KOPT-K1 (cell line): ENCODE results near the gene DDX24.

Experiments used
- H3K27ac ChIP-seq: fragments of 200-600 bp; sonication (generic); 2 replicates; pipeline ENCODE4 v1.5.1; 2016; ENCODE audit warnings: antibody characterized with exemption, mild to moderate bottlenecking, low read depth, low read length; ENCODE audit not compliant: poor library complexity, severe bottlenecking
- H3K36me3 ChIP-seq: fragments of 200-600 bp; sonication (generic); 2 replicates; pipeline ENCODE4 v1.5.1; 2017; ENCODE audit warnings: antibody characterized with exemption, mild to moderate bottlenecking, low read length, moderate library complexity; ENCODE audit not compliant: insufficient read depth
- H3K9me3 ChIP-seq: fragments of 200-600 bp; sonication (generic); 2 replicates; pipeline ENCODE4 v1.5.1; 2017; ENCODE audit warnings: antibody characterized with exemption, low read length, mild to moderate bottlenecking; ENCODE audit not compliant: insufficient read depth, poor library complexity, severe bottlenecking

The DDX24 gene

GRCh38 chr14:94010625-94011024 lies 70.4 kb downstream of the DDX24 start:
- Histone ChIP-seq H3K27ac (no peak overlapping the region), H3K36me3 (no peaks in the 10 kb centered on the region), H3K9me3 (no peaks in the 10 kb centered on the region)

- H3K9me3 ChIP-seq, result no peaks in the 10 kb centered on the region
- no peak overlapping the region for H3K27ac ChIP-seq
- H3K36me3 ChIP-seq, result no peaks in the 10 kb centered on the region
These were observed 71.2 kb downstream of the DDX24 start for GRCh38 chr14:94009767-94010166.

GRCh38 chr14:94008234-94008633 lies 72.8 kb downstream of the DDX24 start:
- H3K27ac ChIP-seq, result no peak overlapping the region
- H3K36me3 ChIP-seq, result no peaks in the 10 kb centered on the region
- no peaks in the 10 kb centered on the region for H3K9me3 ChIP-seq

GRCh38 chr14:94005324-94006073 lies 75.5 kb downstream of the DDX24 start:
- H3K9me3 ChIP-seq, result no peaks in the 10 kb centered on the region

GRCh38 chr14:94004015-94004414 lies 77.0 kb downstream of the DDX24 start:
- no peak overlapping the region for H3K27ac ChIP-seq
- H3K9me3 ChIP-seq, result no peaks in the 10 kb centered on the region
- no peaks in the 10 kb centered on the region for H3K36me3 ChIP-seq

More at GRCh38 chr14:94005324-94006073, 75.5 kb downstream of the DDX24 start:
- Histone ChIP-seq H3K36me3 (no peaks in the 10 kb centered on the region), H3K27ac (no peak overlapping the region)

GRCh38 chr14:94003397-94003796 lies 77.6 kb downstream of the DDX24 start:
- H3K9me3 ChIP-seq, result no peaks in the 10 kb centered on the region

GRCh38 chr14:94001501-94002396 lies 79.3 kb downstream of the DDX24 start:
- Histone ChIP-seq H3K36me3 (no peaks in the 10 kb centered on the region), H3K9me3 (no peaks in the 10 kb centered on the region), H3K27ac (no peak overlapping the region)

More at GRCh38 chr14:94003397-94003796, 77.6 kb downstream of the DDX24 start:
- Histone ChIP-seq H3K36me3 (no peaks in the 10 kb centered on the region), H3K27ac (no peak overlapping the region)

- Histone ChIP-seq H3K36me3 (no peaks in the 10 kb centered on the region), H3K9me3 (no peaks in the 10 kb centered on the region), H3K27ac (no peak overlapping the region)
These were observed 80.0 kb downstream of the DDX24 start for GRCh38 chr14:94001016-94001415.

GRCh38 chr14:94000267-94000666 lies 80.7 kb downstream of the DDX24 start:
- H3K27ac ChIP-seq, result no peak overlapping the region
- no peaks in the 10 kb centered on the region for H3K9me3 ChIP-seq
- no peaks in the 10 kb centered on the region for H3K36me3 ChIP-seq

- Histone ChIP-seq H3K9me3 (no peaks in the 10 kb centered on the region), H3K27ac (no peak overlapping the region), H3K36me3 (no peaks in the 10 kb centered on the region)
These were observed 81.4 kb downstream of the DDX24 start for GRCh38 chr14:93999573-93999972.

- Histone ChIP-seq H3K36me3 (no peaks in the 10 kb centered on the region), H3K27ac (no peak overlapping the region), H3K9me3 (no peaks in the 10 kb centered on the region)
These were observed 82.1 kb downstream of the DDX24 start for GRCh38 chr14:93998871-93999403.
